ENCODE data around the gene DCAF10.
"Not testable (repeated sequence)": the region's sequence is repeated elsewhere in the genome, so short reads cannot be mapped to it uniquely, and the experiment has no call there.

The DCAF10 gene

GRCh38 chr9:37862530-37862929 lies 61.9 kb downstream of the DCAF10 start:
- DNase-seq (ENCODE audit: low read depth) = no peak

GRCh38 chr9:37870081-37870798 lies 69.6 kb downstream of the DCAF10 start:
- DNase-seq (ENCODE audit: low read depth) = no peak

GRCh38 chr9:37870799-37871176 lies 70.2 kb downstream of the DCAF10 start:
- no peak for DNase-seq (ENCODE audit: low read depth)

- DNase-seq (ENCODE audit: low read depth) = no peak
Measured at GRCh38 chr9:37873955-37874354, 73.4 kb downstream of the DCAF10 start.

GRCh38 chr9:37876376-37876775 lies 75.8 kb downstream of the DCAF10 start:
- no peak for DNase-seq (ENCODE audit: low read depth)

- no peak for DNase-seq (ENCODE audit: low read depth)
Measured at GRCh38 chr9:37880916-37881479, 80.4 kb downstream of the DCAF10 start.

- not testable (repeated sequence) for DNase-seq (ENCODE audit: low read depth)
Measured at GRCh38 chr9:37887977-37888583, 87.5 kb downstream of the DCAF10 start.

- no peak for DNase-seq (ENCODE audit: low read depth)
Measured at GRCh38 chr9:37889536-37889935, 88.9 kb downstream of the DCAF10 start.

GRCh38 chr9:37891042-37891441 lies 90.4 kb downstream of the DCAF10 start:
- not testable (repeated sequence) for DNase-seq (ENCODE audit: low read depth)

GRCh38 chr9:37892063-37892462 lies 91.5 kb downstream of the DCAF10 start:
- DNase-seq (ENCODE audit: low read depth) = no peak

- DNase-seq (ENCODE audit: low read depth) = no peak
Measured at GRCh38 chr9:37897665-37898064, 97.1 kb downstream of the DCAF10 start.

GRCh38 chr9:37899041-37899440 lies 98.4 kb downstream of the DCAF10 start:
- no peak for DNase-seq (ENCODE audit: low read depth)

- DNase-seq (ENCODE audit: low read depth) = no peak
Measured at GRCh38 chr9:37902131-37902530, 101.5 kb downstream of the DCAF10 start.

- DNase-seq (ENCODE audit: low read depth) = no peak
Measured at GRCh38 chr9:37902796-37903646, 102.4 kb downstream of the DCAF10 start.

- peak; percentile 91 for DNase-seq (ENCODE audit: low read depth)
Measured at GRCh38 chr9:37903647-37904444, 103.2 kb downstream of the DCAF10 start, which contains the start of gene SLC25A51. SLC25A51 (minus strand) TSS chr9:37904127; CDS start chr9:37888550, 15,577 bp downstream.

- DNase-seq (ENCODE audit: low read depth) = no peak
Measured at GRCh38 chr9:37904445-37905130, 104.0 kb downstream of the DCAF10 start.

GRCh38 chr9:37905131-37905505 lies 104.5 kb downstream of the DCAF10 start:
- no peak for DNase-seq (ENCODE audit: low read depth)

- no peak for DNase-seq (ENCODE audit: low read depth)
Measured at GRCh38 chr9:37905776-37906175, 105.2 kb downstream of the DCAF10 start.

GRCh38 chr9:37906312-37907239 lies 106.0 kb downstream of the DCAF10 start:
- DNase-seq (ENCODE audit: low read depth) = no peak

- no peak for DNase-seq (ENCODE audit: low read depth)
Measured at GRCh38 chr9:37908283-37908682, 107.7 kb downstream of the DCAF10 start.

All from stimulated activated CD8-positive, alpha-beta memory T cell treated with anti-CD3 and anti-CD28 coated beads, Interleukin-4, amount 100 ng/mL, for 24 hours (primary cell).